ENCODE data around the gene XRN2.

- no peak for TF ChIP-seq RNF219 (CRISPR knock-in tag; IDR thresholded peaks at IDR 0.05)
- no peak for TF ChIP-seq EP300 (IDR thresholded peaks at IDR 0.05; ENCODE audit: low read depth in 2 of 2, low read length in 2 of 2)
- TF ChIP-seq EP300 (CRISPR knock-in tag; IDR thresholded peaks at IDR 0.05; ENCODE audit: borderline replicate concordance), result no peak
Observed at GRCh38 chr20:21324126-21324525, 21.0 kb downstream of the XRN2 start.

All from HepG2 (cell line).